Psoas muscle (tissue), 8 donors: Measurements from ENCODE around the gene CLPTM1. TPM values are rescaled to one million over a fixed set of nuclear protein-coding genes. Genes with fewer than 3 reads are reported as not detected.

ENCODE experiments used
- ATAC-seq, 4 donors: fragments of 200-7000 bp; cut with Tn5 transposase; one replicate each; pipeline ENCODE4 v1.9.1; 2020; ENCODE audit warnings: moderate library complexity in 3 of 4, mild to moderate bottlenecking in 2 of 4
- DNase-seq, 2 donors: peaks; one replicate each; pipeline ENCODE4 v3.0.0-alpha.2; 2020
- H3K27ac ChIP-seq: fragments of 200-600 bp; one replicate; pipeline ENCODE4 v1.8.0; 2022
- H3K27me3 ChIP-seq, 3 donors: fragments of 200-600 bp in 1 of 3; one replicate each; pipeline versions ENCODE4 v1.6.1 to v1.8.0; 2013 to 2022; ENCODE audit warnings: low read length in 2 of 3, mild to moderate bottlenecking in 2 of 3, moderate library complexity in 1 of 3; ENCODE audit not compliant: insufficient read depth in 3 of 3
- H3K36me3 ChIP-seq, 2 donors: fragments of 200-600 bp in 1 of 2; one replicate each; pipeline versions ENCODE4 v1.6.1 to v1.8.0; 2013 to 2022; ENCODE audit warnings: low read depth in 1 of 2, mild to moderate bottlenecking in 1 of 2, moderate library complexity in 1 of 2; ENCODE audit not compliant: insufficient read depth in 1 of 2
- H3K4me1 ChIP-seq: fragments of 200-600 bp; one replicate; pipeline ENCODE4 v1.8.0; 2022
- H3K4me3 ChIP-seq: fragments of 200-600 bp; one replicate; pipeline ENCODE4 v1.8.0; 2022; ENCODE audit warnings: mild to moderate bottlenecking
- H3K9me3 ChIP-seq: fragments of 200-600 bp; one replicate; pipeline ENCODE4 v1.8.0; 2022
- WGBS, 3 donors: extraction: QIAGEN DNeasy Blood & Tissue Kit; methylation state at CpG; one replicate each; pipeline versions ENCODE4 v1.1.6 to v1.1.7; 2013; 5-methylcytosine and 5-hydroxymethylcytosine counted together
- intact Hi-C, 2 donors: fragments of 100-400 bp; cut with DNase I; formaldehyde crosslinking; loops; one replicate each; pipeline versions ENCODE4 v1.11.0 to v1.14.2; 2022
- polyA plus RNA-seq, 3 donors: library from polyadenylated mRNA; stranded (reverse); fragments of 200-250 nt; gene quantifications; one replicate each; pipeline ENCODE4 v1.2.3, GENCODE V29; 2013
- total RNA-seq, 4 donors: library from RNA; stranded (reverse); fragmentation: NEBNext Ultra II Directional in 2 of 4; extraction: Animal tissue kit (Norgen Biotek cat#: 25700) in 2 of 4; gene quantifications; one replicate each; pipeline versions ENCODE4 v1.2.1 to v1.2.4, GENCODE V29; 2021 to 2023
- TF ChIP-seq, protein P1 (sequence below): fragments of 200-600 bp; IDR thresholded peaks from one replicate; pipeline ENCODE4 v1.8.0; 2022; ENCODE audit warnings: antibody characterized with exemption
- donor health status: healthy with polysubstance abuse.
- donor health status: DM: no; HTN: no; CAD: no; lungs with moderate emphysema.
- donor health status: Bipolar disorder and iron deficiency.
- donor health status: healthy.
- donor health status: DM: yes; HTN: yes; CAD: no.
- donor health status: DM: no; HTN: no; CAD: no.
- donor health status: DM: no; HTN: no; CAD: no.
- donor health status: DM: yes; HTN: yes; CAD: no.

Gene CLPTM1
- total and polyA plus RNA-seq, 7 donors: 77.7 to 129 (median 90.1) TPM

DNA sequence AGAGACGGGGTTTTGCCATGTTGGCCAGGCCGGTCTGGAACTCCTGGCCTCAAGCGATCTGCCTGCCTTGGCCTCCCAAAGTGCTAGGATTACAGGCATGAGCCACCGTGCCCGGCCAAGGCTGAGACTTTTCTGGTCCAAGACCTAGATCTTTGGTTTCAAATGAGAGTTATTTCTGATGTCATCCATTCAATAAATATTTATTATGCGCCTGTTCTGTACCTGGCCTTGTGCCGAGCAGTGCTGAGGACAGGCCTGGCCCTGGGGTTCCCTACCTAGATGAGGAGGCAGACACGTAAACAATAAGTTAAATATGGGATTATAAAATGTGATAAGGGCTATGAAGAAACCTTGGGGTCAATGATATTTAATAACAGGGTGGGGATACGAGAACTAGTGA, 50.6 kb downstream of the CLPTM1 start:
- no peaks in the 10 kb centered on the region for H3K9me3 ChIP-seq
- intact Hi-C loops: no loop called here
- ATAC-seq: no peak
- no peak overlapping the region for H3K4me3 ChIP-seq
- TF ChIP-seq, protein P1, sequence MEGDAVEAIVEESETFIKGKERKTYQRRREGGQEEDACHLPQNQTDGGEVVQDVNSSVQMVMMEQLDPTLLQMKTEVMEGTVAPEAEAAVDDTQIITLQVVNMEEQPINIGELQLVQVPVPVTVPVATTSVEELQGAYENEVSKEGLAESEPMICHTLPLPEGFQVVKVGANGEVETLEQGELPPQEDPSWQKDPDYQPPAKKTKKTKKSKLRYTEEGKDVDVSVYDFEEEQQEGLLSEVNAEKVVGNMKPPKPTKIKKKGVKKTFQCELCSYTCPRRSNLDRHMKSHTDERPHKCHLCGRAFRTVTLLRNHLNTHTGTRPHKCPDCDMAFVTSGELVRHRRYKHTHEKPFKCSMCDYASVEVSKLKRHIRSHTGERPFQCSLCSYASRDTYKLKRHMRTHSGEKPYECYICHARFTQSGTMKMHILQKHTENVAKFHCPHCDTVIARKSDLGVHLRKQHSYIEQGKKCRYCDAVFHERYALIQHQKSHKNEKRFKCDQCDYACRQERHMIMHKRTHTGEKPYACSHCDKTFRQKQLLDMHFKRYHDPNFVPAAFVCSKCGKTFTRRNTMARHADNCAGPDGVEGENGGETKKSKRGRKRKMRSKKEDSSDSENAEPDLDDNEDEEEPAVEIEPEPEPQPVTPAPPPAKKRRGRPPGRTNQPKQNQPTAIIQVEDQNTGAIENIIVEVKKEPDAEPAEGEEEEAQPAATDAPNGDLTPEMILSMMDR: no peak
- no peak overlapping the region for H3K27ac ChIP-seq
- whole genome bisulfite sequencing, 3 donors: 83 to 89% (median 84%) methylated on average over 9 of the region's 9 CpGs
- peaks cover 0 to 54% of the 10 kb centered on the region in 2 donors for H3K36me3 ChIP-seq
- no peak for DNase-seq
- H3K4me1 ChIP-seq: peaks cover 3% of the 10 kb centered on the region
- H3K27me3 ChIP-seq: no peaks in the 10 kb centered on the region

DNA sequence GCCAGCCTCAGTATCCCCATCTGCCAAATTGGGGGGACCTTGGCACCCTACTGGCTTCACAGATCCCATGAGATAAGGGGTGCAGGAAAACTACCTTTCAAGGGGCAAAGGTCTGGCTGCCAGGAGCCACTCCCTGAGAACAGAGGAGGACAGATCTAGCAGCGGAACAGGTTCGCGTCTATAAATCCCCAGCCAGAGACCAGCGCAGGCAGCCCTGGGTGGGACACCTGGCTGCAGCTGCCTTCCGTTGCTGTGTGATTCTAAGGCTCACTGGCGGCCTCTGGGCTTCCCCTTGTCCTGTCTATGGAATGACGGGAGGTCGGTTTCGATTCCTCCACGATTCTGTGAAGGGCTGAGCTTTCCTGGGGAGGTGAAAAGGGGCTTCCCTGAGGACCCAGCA, 53.4 kb downstream of the CLPTM1 start:
- ATAC-seq (no peak), DNase-seq (no peak)
- Histone ChIP-seq H3K36me3 (peaks cover 4 to 63% of the 10 kb centered on the region in 2 donors), H3K27me3 (no peaks in the 10 kb centered on the region), H3K9me3 (no peaks in the 10 kb centered on the region), H3K27ac (no peak overlapping the region), H3K4me3 (no peak overlapping the region), H3K4me1 (no peaks in the 10 kb centered on the region)
- TF ChIP-seq, protein P1: no peak
- WGBS, 3 donors: 61 to 65% (median 63%) methylated on average over 10 of the region's 10 CpGs
- intact Hi-C loops: no loop called here

DNA sequence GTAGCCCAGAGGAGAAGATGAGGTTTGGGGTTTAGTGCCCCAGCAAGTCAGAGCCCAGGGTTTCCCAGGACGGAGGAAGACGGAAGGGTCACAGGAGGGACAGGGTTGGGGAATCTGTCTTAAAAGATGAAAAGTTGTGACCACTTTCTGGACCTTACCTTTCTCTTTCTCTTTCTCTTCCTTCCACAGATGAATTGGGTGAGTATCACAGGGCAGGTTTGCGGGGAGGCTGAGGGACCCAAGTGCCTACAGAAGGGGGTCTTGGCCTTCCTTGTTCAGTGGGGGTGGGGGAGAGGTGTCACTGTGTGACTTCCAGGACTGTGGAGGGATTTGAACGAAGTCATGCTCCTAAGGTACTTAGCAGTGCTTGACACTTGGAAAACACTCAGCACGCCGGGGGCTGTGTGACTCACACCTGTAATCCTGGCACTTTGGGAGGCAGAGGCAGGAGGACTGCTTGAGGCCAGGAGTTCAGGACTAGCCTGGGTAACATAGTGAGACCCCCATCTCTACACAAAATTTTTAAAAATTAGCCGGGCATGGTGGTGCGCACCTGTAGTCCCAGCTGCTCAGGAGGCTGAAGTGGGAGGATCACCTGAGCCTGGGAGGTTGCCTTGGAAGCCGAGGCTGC, 54.6 kb downstream of the CLPTM1 start:
- intact Hi-C loops: loop anchor here in 1 of 2 donors (10.0 kb wide), 1 partner anchor 115 kb away; no protein-coding TSS in a partner anchor
- H3K4me1 ChIP-seq: no peaks in the 10 kb centered on the region
- WGBS, 3 donors: 86 to 93% (median 92%) methylated on average over 9 of the region's 9 CpGs
- H3K27me3 ChIP-seq: no peaks in the 10 kb centered on the region
- H3K27ac ChIP-seq: no peak overlapping the region
- peaks cover 4 to 63% of the 10 kb centered on the region in 2 donors for H3K36me3 ChIP-seq
- ATAC-seq (no peak), DNase-seq (no peak)
- no peak overlapping the region for H3K4me3 ChIP-seq
- TF ChIP-seq, protein P1: no peak
- H3K9me3 ChIP-seq: no peaks in the 10 kb centered on the region

DNA sequence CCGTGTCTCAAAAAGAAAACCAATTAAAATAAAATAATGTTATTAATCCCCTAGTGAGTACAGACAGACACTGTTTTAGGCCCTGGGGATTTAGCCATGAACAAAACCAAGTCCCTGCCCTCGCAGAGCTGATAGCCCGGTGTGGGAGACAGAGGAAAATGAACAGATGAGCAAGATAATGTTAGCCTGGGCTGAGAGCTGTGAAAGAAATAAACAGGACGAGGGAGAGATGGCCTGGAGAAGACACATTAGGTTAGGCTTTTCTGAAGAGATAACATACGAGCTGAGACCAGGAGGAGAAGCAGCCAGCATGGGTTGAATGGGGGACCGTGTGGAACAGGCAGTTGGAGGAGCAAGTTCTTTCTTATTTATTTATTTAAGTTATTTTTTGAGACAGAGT, 55.1 kb downstream of the CLPTM1 start:
- intact Hi-C loops: loop anchor here in 1 of 2 donors (10.0 kb wide), 1 partner anchor 114 kb away; no protein-coding TSS in a partner anchor
- WGBS, 3 donors: 69 to 79% (median 71%) methylated on average over 6 of the region's 6 CpGs
- TF ChIP-seq, protein P1: no peak
- Histone ChIP-seq H3K4me3 (no peak overlapping the region), H3K27ac (no peak overlapping the region), H3K36me3 (peaks cover 4 to 63% of the 10 kb centered on the region in 2 donors), H3K27me3 (no peaks in the 10 kb centered on the region), H3K4me1 (no peaks in the 10 kb centered on the region), H3K9me3 (no peaks in the 10 kb centered on the region)
- ATAC-seq (no peak), DNase-seq (no peak)

DNA sequence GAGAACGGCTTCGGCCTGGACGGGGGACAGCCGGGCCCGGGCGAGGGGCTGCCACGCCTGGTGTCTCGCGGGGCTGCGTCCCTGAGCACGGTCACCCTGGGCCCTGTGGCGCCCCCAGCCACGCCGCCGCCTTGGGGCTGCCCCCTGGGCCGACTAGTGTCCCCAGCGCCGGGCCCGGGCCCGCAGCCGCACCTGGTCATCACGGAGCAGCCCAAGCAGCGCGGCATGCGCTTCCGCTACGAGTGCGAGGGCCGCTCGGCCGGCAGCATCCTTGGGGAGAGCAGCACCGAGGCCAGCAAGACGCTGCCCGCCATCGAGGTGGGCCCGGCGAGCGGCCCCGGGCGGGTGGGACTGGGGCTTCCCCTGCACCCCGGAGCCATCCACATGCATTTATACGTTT, 56.8 kb downstream of the CLPTM1 start:
- DNase-seq (no peak), ATAC-seq (no peak)
- Histone ChIP-seq H3K36me3 (peaks cover 4 to 56% of the 10 kb centered on the region in 2 donors), H3K4me1 (no peaks in the 10 kb centered on the region), H3K27me3 (no peaks in the 10 kb centered on the region), H3K9me3 (no peaks in the 10 kb centered on the region), H3K4me3 (no peak overlapping the region), H3K27ac (no peak overlapping the region)
- 96 to 97% (median 96%) methylated on average over 35 to 42 of the region's 42 CpGs for WGBS, 3 donors
- TF ChIP-seq, protein P1: no peak
- intact Hi-C loops: loop anchor here in 1 of 2 donors (10.0 kb wide), 1 partner anchor 113 kb away; no protein-coding TSS in a partner anchor
